Epithelial cell of proximal tubule (primary cell): ENCODE results near the gene TTC21A. TPM values are rescaled to one million over a fixed set of nuclear protein-coding genes. Genes with fewer than 3 reads are reported as not detected.

Experiments used
- DNase-seq: peaks from one replicate; pipeline ENCODE4 v3.0.0-alpha.2; 2011; ENCODE audit warnings: low read depth
- H3K4me3 ChIP-seq: 2 replicates; pipeline ENCODE4 v1.5.1; 2011; ENCODE audit warnings: low read depth, mild to moderate bottlenecking, low read length
- CTCF ChIP-seq: conservative IDR thresholded peaks from 2 replicates; pipeline ENCODE4 v1.5.1; 2012; ENCODE audit warnings: low read depth, mild to moderate bottlenecking, low read length
- total RNA-seq: library from RNA; depleted of rRNA; stranded (reverse); fragments of >200 nt; gene quantifications from 2 replicates; pipeline ENCODE4 v1.2.3, GENCODE V29; 2015

TTC21A gene
- total RNA-seq, 1 donor from 2014 or later = 0.86 TPM

GRCh38 chr3:39141171-39141995, 33.9 kb downstream of the TTC21A start:
- no peak overlapping the region for H3K4me3 ChIP-seq
- no peak for DNase-seq
- TF ChIP-seq CTCF = no peak

- H3K4me3 ChIP-seq = no peak overlapping the region
- DNase-seq = no peak
- TF ChIP-seq CTCF = no peak
Measured at GRCh38 chr3:39142067-39142466, 34.6 kb downstream of the TTC21A start.

- no peak for DNase-seq
- no peak overlapping the region for H3K4me3 ChIP-seq
- TF ChIP-seq CTCF = no peak
Measured at GRCh38 chr3:39143051-39143885, 35.8 kb downstream of the TTC21A start.

GRCh38 chr3:39144095-39144747, 36.7 kb downstream of the TTC21A start:
- TF ChIP-seq CTCF = no peak
- H3K4me3 ChIP-seq = no peak overlapping the region
- DNase-seq = no peak

- H3K4me3 ChIP-seq = no peak overlapping the region
- DNase-seq = no peak
- no peak for TF ChIP-seq CTCF
Measured at GRCh38 chr3:39144748-39145380, 37.4 kb downstream of the TTC21A start.

- no peak for TF ChIP-seq CTCF
- no peak for DNase-seq
- H3K4me3 ChIP-seq = no peak overlapping the region
Measured at GRCh38 chr3:39146083-39146501, 38.6 kb downstream of the TTC21A start.
